BLaER1 treated with 17β-estradiol and CSF1 and Interleukin-3, amounts not matched to agents 10 nM and 100 nM (cell line): ENCODE measurements around the gene RPL37A.

Experiments used
- H3K27ac ChIP-seq, 11 experiments: shearing (Covaris generic); formaldehyde crosslinking; 2 replicates each; pipeline ENCODE4 v1.8.1; 2022
- H3K27me3 ChIP-seq, 11 experiments: shearing (Covaris generic); formaldehyde crosslinking; 2 replicates each; pipeline ENCODE4 v1.8.1; 2022
- H3K36me3 ChIP-seq, 11 experiments: shearing (Covaris generic); formaldehyde crosslinking; 2 replicates each; pipeline ENCODE4 v1.8.1; 2022
- H3K4me1 ChIP-seq, 10 experiments: shearing (Covaris generic); formaldehyde crosslinking; 2 replicates each; pipeline ENCODE4 v1.8.1; 2022
- H3K4me2 ChIP-seq, 11 experiments: shearing (Covaris generic); formaldehyde crosslinking; 2 replicates each; pipeline ENCODE4 v1.8.1; 2022
- H3K4me3 ChIP-seq, 10 experiments: shearing (Covaris generic); formaldehyde crosslinking; 2 replicates each; pipeline ENCODE4 v1.8.1; 2022
- H3K9ac ChIP-seq, 11 experiments: shearing (Covaris generic); formaldehyde crosslinking; 2 replicates each; pipeline ENCODE4 v1.8.1; 2022
- H3K9me3 ChIP-seq, 11 experiments: shearing (Covaris generic); formaldehyde crosslinking; replicated peaks in 1 of 11; 2 replicates each; pipeline ENCODE4 v1.8.1; 2022
- H4K20me1 ChIP-seq, 11 experiments: shearing (Covaris generic); formaldehyde crosslinking; 2 replicates each; pipeline ENCODE4 v1.8.1; 2022
- Cebpa-rat ChIP-seq, 11 experiments: shearing (Covaris generic); IDR thresholded peaks; 2 replicates each; pipeline ENCODE4 v1.8.1; 2022

RPL37A gene

DNA sequence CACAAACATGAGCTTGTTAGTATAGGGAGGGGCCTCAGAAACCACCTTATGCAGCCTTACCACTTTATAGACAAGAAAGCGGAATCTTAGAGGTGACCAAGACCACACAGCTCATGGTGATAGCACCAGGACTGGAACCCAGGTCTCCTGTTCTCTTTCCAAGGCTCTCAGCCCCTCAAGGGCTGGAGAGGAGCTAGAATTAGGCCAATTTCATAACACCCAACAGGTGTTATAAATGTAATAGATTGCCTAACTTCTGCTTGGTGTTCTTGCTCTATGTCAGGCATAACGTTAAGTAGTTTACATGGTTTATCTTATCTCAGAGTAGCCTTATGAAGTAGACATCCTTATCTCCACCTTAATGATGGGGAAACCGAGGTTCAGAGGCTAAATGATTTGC is 42.9 kb downstream of the RPL37A start:
- H3K36me3 ChIP-seq, result no peaks in the 10 kb centered on the region
- TF ChIP-seq Cebpa-rat (IDR thresholded peaks at IDR 0.05), result no peak
- H3K4me1 ChIP-seq, result peaks cover 0 to 15% (median 11%) of the 10 kb centered on the region in 10 experiments; a peak in 16 of 20 replicates
- H3K9ac ChIP-seq, result no peak overlapping the region
- H3K4me3 ChIP-seq, result no peak overlapping the region
- peaks cover 0 to 10% (median 0%) of the 10 kb centered on the region in 11 experiments; a peak in 2 of 22 replicates for H3K27me3 ChIP-seq
- no peaks in the 10 kb centered on the region; a peak in 1 of 22 replicates for H3K9me3 ChIP-seq
- no peak overlapping the region for H3K27ac ChIP-seq
- no peak overlapping the region for H3K4me2 ChIP-seq
- no peaks in the 10 kb centered on the region; a peak in 1 of 22 replicates for H4K20me1 ChIP-seq

DNA sequence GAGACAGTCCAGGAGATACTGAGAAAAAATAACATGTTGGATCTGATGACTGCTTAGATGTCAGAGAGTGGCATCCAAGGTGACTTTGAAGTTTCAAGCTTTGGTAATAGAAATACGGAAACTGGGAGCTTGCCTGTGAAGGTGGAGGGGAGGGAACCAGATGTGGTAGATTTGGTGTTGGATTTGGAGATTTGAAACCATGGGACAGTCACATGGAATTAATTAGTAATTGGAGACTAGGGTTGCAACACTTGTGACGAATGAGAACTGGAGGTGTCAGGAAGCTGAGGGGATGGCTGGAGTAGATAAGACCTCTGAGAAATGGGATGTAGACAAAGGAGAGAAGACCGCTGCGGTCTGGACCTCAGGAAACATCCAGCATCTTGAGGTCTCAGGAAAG is 46.7 kb downstream of the RPL37A start:
- no peak overlapping the region for H3K27ac ChIP-seq
- H3K4me1 ChIP-seq, result peaks cover 0 to 8% (median 2%) of the 10 kb centered on the region in 10 experiments; a peak in 12 of 20 replicates
- H4K20me1 ChIP-seq, result no peaks in the 10 kb centered on the region; a peak in 1 of 22 replicates
- H3K4me2 ChIP-seq, result no peak overlapping the region
- no peaks in the 10 kb centered on the region for H3K36me3 ChIP-seq
- H3K9me3 ChIP-seq, result no peaks in the 10 kb centered on the region
- H3K27me3 ChIP-seq, result peaks cover 5 to 34% (median 15%) of the 10 kb centered on the region in 11 experiments; a peak in 13 of 22 replicates
- no peak overlapping the region for H3K4me3 ChIP-seq
- no peak for TF ChIP-seq Cebpa-rat (IDR thresholded peaks at IDR 0.05)
- H3K9ac ChIP-seq, result no peak overlapping the region

DNA sequence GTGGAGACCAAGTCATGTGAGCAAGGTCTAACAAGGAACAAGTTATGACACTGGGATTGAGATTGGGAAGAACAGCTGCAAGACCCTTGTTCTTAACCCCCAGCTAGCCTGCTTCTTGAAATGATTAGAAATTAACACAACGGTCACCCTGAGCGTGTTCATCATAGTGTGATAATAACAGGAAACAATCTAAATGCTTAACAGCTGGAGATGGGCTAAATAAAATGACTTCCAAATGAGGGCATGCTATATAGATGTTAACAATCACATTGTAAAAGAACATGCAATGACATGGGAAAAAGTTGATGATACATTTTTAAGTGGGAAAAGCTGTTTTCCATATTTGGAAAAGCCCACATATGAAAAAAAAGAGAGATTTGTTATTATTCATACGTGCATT is 47.6 kb downstream of the RPL37A start:
- TF ChIP-seq Cebpa-rat (IDR thresholded peaks at IDR 0.05), result no peak
- Histone ChIP-seq H3K36me3 (no peaks in the 10 kb centered on the region), H3K9me3 (no peaks in the 10 kb centered on the region), H3K4me2 (no peak overlapping the region), H3K27me3 (peaks cover 5 to 43% (median 17%) of the 10 kb centered on the region in 11 experiments; a peak in 15 of 22 replicates), H3K27ac (no peak overlapping the region), H3K9ac (no peak overlapping the region), H4K20me1 (no peaks in the 10 kb centered on the region; a peak in 1 of 22 replicates), H3K4me1 (peaks cover 0 to 6% (median 0%) of the 10 kb centered on the region in 10 experiments; a peak in 2 of 20 replicates), H3K4me3 (no peak overlapping the region)

DNA sequence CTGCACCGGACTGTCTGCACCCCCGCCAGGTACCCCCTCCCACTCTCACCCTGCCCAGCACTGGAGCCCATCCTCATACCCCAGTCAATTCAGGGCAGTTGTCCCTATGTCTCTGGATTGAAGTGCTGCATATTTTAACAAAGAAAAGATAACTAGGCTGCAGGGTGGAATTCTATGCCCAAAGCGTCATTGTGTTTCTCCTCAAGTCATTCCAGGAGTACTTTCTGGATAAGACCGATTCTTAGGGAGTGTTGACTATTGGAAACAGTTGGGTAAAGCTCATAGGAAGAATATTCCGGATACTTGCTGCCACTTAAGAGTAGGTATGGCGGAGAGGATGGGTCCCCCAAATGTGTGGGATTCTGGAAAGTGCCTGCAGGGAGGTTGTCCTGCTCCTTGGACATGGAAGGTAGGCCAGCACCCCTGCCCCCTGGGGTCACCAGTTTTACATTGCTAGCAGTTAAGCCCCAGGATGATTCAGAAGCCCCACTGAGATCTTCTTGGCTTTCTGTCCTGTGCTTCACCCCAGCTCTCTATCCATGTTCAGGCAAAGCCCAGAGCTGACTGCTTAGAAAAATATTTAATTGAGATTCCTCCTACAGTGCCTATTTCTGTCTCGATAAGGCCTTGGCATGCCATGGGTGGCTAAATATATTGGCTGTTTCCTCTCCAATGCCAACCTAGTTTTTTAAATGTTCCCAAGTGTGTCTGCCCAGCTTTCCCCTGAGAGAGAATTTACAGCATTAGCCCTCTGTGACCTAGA is 48.2 kb downstream of the RPL37A start:
- H3K4me2 ChIP-seq, result peak overlapping the region in 1 of 11 experiments; percentile 7; a peak in 1 of 22 replicates
- H3K4me3 ChIP-seq, result no peak overlapping the region
- peaks cover 5 to 47% (median 18%) of the 10 kb centered on the region in 11 experiments; a peak in 15 of 22 replicates for H3K27me3 ChIP-seq
- no peak overlapping the region for H3K9ac ChIP-seq
- H3K27ac ChIP-seq, result no peak overlapping the region
- H4K20me1 ChIP-seq, result no peaks in the 10 kb centered on the region; a peak in 1 of 22 replicates
- H3K9me3 ChIP-seq, result no peaks in the 10 kb centered on the region
- H3K36me3 ChIP-seq, result no peaks in the 10 kb centered on the region
- TF ChIP-seq Cebpa-rat (IDR thresholded peaks at IDR 0.05), result no peak
- H3K4me1 ChIP-seq, result peaks cover 0 to 6% (median 0%) of the 10 kb centered on the region in 10 experiments; a peak in 2 of 20 replicates

DNA sequence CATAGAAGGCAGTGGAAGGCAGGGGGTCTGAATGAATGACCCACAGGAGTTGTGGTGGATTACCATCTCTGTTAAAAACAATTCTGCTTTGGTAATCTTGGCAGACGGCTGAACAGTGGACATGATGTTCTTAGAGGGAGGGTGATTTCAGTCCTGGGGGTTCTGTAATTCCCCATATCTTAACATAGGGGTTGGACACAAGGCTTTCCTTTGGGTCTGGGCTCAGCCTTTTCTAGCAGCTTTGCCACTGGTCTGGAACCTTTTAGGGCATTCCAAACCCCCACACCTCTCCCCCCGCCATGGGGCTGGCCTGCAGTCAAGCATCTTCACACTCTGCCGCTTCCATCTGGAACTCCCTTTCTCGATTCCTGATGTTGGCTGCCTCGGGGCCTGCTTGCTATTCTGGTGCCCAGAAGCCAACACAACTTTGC is 50.3 kb downstream of the RPL37A start:
- peaks cover 0 to 10% (median under 1%) of the 10 kb centered on the region in 10 experiments; a peak in 9 of 20 replicates for H3K4me1 ChIP-seq
- H4K20me1 ChIP-seq, result no peaks in the 10 kb centered on the region
- H3K9me3 ChIP-seq, result no peaks in the 10 kb centered on the region
- H3K27ac ChIP-seq, result no peak overlapping the region
- peaks cover 8 to 68% (median 39%) of the 10 kb centered on the region in 11 experiments; a peak in 19 of 22 replicates for H3K27me3 ChIP-seq
- H3K4me2 ChIP-seq, result peak overlapping the region in 3 of 11 experiments; percentile 9 to 28 (median 22); a peak in 3 of 22 replicates
- H3K9ac ChIP-seq, result no peak overlapping the region
- TF ChIP-seq Cebpa-rat (IDR thresholded peaks at IDR 0.05), result no peak
- no peak overlapping the region for H3K4me3 ChIP-seq
- H3K36me3 ChIP-seq, result no peaks in the 10 kb centered on the region

DNA sequence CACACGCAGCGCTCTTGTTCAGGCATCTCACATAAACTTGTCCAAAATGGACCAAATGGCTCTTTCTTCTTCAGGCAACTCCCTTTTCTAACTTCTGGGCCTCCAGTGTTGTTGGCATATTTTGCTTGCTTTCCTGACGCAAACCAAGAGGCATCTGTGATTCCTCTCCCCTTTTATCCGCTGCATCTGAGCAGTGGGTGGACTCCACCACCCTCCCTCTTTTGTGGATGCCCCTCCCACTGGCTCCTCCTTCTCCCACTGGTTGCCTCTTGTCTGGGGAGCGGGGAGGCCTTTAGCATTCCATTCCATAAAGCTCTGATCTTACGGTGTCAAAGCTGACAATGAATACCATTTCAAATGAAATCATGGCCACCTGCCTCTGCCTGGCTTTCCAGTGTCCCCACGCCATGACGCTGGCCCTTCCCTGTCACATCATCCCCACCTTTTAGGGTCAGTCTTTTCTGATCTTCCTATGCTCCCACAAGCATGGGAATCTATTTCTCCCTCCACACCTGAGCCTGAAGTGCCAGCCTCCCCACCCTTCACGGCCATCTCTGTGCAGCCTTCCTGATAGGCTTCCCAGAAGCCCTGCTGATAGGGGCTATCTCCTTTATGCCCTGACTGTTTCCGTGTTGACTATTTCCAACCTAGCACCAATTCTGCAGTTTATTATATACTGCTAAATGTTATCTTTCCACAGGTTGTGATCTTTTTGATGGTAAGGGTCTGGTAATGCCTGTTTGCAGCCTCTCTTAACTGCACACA is 51.5 kb downstream of the RPL37A start:
- Histone ChIP-seq H3K27me3 (peaks cover 8 to 73% (median 44%) of the 10 kb centered on the region in 11 experiments; a peak in 19 of 22 replicates), H3K4me1 (peaks cover 8 to 22% (median 13%) of the 10 kb centered on the region in 10 experiments), H4K20me1 (peaks cover 0 to 8% (median 7%) of the 10 kb centered on the region in 11 experiments; a peak in 6 of 22 replicates), H3K4me2 (no peak overlapping the region), H3K27ac (no peak overlapping the region), H3K4me3 (no peak overlapping the region), H3K9ac (no peak overlapping the region), H3K36me3 (no peaks in the 10 kb centered on the region), H3K9me3 (no peaks in the 10 kb centered on the region)
- no peak for TF ChIP-seq Cebpa-rat (IDR thresholded peaks at IDR 0.05)

DNA sequence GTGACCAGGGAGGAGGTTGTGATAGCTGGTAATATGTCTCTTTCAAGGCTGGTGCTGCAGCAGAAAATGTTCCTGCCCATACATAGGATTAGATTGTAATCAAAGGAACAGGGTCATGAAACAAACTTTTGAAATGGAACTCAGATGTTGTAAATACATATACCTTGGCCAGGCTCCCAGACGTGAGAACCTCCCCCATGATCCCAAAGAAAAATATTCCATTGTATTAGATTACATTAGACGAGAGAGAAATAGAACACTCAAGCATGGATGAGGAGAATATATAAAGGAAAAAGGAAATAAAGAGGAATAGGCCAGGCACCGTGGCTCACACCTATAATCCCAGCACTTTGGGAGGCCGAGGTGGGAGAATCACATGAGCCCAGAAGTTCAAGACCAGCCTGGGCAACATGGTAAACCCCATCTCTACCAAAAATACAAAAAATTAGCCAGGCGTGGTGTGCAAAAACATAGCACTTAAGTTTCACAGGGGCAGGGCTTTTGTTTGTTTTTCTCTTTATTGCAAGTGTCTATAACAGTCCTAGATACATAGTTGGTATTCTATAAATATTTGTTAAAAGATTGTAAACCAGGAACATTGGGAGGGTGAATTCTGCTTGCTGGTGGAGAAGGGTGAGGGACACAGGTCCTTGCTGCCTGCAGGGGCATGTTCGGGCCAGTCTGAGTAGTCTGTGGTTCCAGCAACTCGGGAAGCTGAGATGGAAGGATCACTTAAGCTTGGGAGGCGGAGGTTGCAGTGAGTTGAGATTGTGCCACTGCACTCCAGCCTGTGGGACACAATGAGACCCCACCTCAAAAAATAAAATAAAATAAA is 52.8 kb downstream of the RPL37A start:
- no peak overlapping the region for H3K4me3 ChIP-seq
- H4K20me1 ChIP-seq, result peaks cover 0 to 14% (median 7%) of the 10 kb centered on the region in 11 experiments; a peak in 7 of 22 replicates
- 0 out of 22 replicates have a peak overlapping the region, but pooled peaks of 1 of the 11 experiments have one; percentile 5 for H3K4me2 ChIP-seq
- no peak overlapping the region for H3K27ac ChIP-seq
- peaks cover 15 to 34% (median 22%) of the 10 kb centered on the region in 10 experiments for H3K4me1 ChIP-seq
- H3K36me3 ChIP-seq, result no peaks in the 10 kb centered on the region
- H3K27me3 ChIP-seq, result peaks cover 8 to 68% (median 44%) of the 10 kb centered on the region in 11 experiments; a peak in 19 of 22 replicates
- H3K9ac ChIP-seq, result no peak overlapping the region
- no peaks in the 10 kb centered on the region for H3K9me3 ChIP-seq
- TF ChIP-seq Cebpa-rat (IDR thresholded peaks at IDR 0.05), result no peak

DNA sequence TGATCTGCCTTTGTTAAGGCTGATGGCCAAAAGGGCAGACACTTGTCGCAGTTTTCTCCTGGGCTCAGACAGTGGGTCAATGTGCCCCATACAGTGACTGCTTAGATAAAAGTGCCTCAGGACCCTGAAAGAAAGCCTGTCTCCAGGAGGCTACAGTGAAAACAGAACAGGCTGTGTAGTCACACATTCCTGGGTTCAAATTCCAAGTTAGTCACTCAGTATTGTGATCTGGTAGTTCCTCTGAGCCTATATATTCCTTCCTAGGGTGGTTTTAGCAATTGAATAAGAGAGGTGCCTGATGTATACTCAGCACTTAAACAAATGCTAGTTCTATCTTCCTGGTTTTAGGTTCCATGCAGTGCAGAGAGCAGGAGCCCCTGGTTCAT is 54.4 kb downstream of the RPL37A start:
- Histone ChIP-seq H3K4me3 (no peak overlapping the region), H3K9me3 (no peaks in the 10 kb centered on the region), H3K36me3 (no peaks in the 10 kb centered on the region), H4K20me1 (peaks cover 0 to 14% (median 7%) of the 10 kb centered on the region in 11 experiments; a peak in 7 of 22 replicates), H3K9ac (no peak overlapping the region), H3K4me2 (no peak overlapping the region), H3K27ac (no peak overlapping the region), H3K27me3 (peaks cover 8 to 75% (median 55%) of the 10 kb centered on the region in 11 experiments; a peak in 19 of 22 replicates), H3K4me1 (peaks cover 15 to 46% (median 29%) of the 10 kb centered on the region in 10 experiments)
- no peak for TF ChIP-seq Cebpa-rat (IDR thresholded peaks at IDR 0.05)
